H1 (cell line): ENCODE results near the gene NRTN. TPM values are rescaled to one million over a fixed set of nuclear protein-coding genes. Genes with fewer than 3 reads are reported as not detected.

Experiments used
- BACH1 ChIP-seq: IDR thresholded peaks from 2 replicates; pipeline ENCODE4 v1.6.1; 2012; ENCODE audit warnings: low read length, improper control_type of control experiment
- polyA plus RNA-seq, 7 experiments: library from polyadenylated mRNA; depleted of rRNA in 3 of 7; stranded (reverse) in 5 of 7; unstranded in 2 of 7; fragments of >200 nt in 5 of 7; fragments of 200-250 nt in 2 of 7; gene quantifications; 1 replicate in 5 of 7; 2 replicates in 1 of 7; 4 replicates in 1 of 7; pipeline versions ENCODE4 v1.2.1 to v1.2.3, GENCODE V29; 2011 to 2013; ENCODE audit warnings: missing spikeins in 2 of 7, mixed read lengths in 2 of 7
- total RNA-seq: library from RNA; stranded (reverse); fragmentation: NEBNext Ultra II Directional; extraction: Animal tissue kit (Norgen Biotek cat#: 25700); gene quantifications from 2 replicates; pipeline ENCODE4 v1.2.1, GENCODE V29; 2021
- TF ChIP-seq, protein P1 (sequence below), 3 experiments: IDR thresholded peaks; 1 replicate in 2 of 3; 2 replicates in 1 of 3; pipeline versions ENCODE4 v1.5.1 to v1.6.1; 2011; ENCODE audit warnings: low read length in 3 of 3, mild to moderate bottlenecking in 3 of 3, inconsistent platforms in 2 of 3, low read depth in 1 of 3, moderate library complexity in 1 of 3; ENCODE audit not compliant: insufficient read depth in 1 of 3; ENCODE audit errors: control extremely low read depth in 1 of 3

Gene NRTN
- total and polyA plus RNA-seq, 2 of the 8 experiments (the other 6 are each of a cell fraction or from before 2014, with no cell fraction given) = 3.9 to 5.3 TPM

GRCh38 chr19:5867201-5868136 is 62.6 kb downstream of the NRTN start (continued):
- TF ChIP-seq, protein P1, sequence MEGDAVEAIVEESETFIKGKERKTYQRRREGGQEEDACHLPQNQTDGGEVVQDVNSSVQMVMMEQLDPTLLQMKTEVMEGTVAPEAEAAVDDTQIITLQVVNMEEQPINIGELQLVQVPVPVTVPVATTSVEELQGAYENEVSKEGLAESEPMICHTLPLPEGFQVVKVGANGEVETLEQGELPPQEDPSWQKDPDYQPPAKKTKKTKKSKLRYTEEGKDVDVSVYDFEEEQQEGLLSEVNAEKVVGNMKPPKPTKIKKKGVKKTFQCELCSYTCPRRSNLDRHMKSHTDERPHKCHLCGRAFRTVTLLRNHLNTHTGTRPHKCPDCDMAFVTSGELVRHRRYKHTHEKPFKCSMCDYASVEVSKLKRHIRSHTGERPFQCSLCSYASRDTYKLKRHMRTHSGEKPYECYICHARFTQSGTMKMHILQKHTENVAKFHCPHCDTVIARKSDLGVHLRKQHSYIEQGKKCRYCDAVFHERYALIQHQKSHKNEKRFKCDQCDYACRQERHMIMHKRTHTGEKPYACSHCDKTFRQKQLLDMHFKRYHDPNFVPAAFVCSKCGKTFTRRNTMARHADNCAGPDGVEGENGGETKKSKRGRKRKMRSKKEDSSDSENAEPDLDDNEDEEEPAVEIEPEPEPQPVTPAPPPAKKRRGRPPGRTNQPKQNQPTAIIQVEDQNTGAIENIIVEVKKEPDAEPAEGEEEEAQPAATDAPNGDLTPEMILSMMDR (IDR thresholded peaks at IDR 0.05; ENCODE audit: control extremely low read depth in 1 of 3, insufficient read depth in 1 of 3, low read depth in 1 of 3, low read length in 3 of 3) = no peak
- no peak for TF ChIP-seq BACH1
